GM19467 (cell line): ENCODE results near the gene KCTD16.

ENCODE experiments used
- ATAC-seq: cut with Tn5 transposase; IDR thresholded peaks from one replicate; pipeline ENCODE4 v1.9.1; 2021; ENCODE audit warnings: mild to moderate bottlenecking, moderate library complexity; ENCODE audit not compliant: unreplicated experiment

KCTD16 gene

DNA sequence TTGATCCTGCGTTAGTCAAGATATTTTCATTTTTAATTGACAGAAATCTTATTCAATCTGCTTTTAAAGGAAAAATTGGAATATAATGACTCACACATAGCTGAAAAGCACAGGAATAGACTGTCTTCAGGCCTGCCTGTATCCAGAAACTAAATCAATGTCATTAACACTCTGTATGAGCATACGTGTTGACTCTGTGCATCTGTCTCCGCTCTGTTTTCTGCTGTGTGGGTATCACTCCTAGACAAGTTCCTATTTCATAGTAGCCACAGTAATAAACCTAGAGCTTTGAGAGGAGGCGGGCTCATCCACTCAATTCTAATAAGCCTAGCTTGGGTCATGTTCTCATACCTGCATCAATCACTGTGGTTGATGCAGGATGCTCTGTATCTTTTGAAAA lies 267.6 kb downstream of the KCTD16 start:
- no peak for ATAC-seq

DNA sequence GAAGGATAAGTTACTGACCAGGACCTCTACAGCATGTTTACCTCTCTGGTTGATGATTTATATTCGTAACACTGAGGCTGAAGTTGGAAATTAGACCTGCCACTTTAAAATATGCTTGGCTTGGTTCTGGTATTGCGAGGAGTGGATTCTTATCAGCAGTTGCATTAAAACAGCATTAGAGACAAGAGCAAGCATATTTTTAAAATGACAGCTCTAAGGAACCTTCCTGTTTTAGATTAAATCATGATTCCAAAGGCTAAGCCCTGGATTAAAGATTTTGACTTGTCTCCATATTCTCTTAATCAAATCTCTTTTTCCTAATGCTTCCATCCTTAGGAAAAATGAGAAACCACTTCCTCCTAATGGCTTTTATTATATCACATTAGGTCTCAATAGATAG lies 277.8 kb downstream of the KCTD16 start:
- ATAC-seq: no peak

DNA sequence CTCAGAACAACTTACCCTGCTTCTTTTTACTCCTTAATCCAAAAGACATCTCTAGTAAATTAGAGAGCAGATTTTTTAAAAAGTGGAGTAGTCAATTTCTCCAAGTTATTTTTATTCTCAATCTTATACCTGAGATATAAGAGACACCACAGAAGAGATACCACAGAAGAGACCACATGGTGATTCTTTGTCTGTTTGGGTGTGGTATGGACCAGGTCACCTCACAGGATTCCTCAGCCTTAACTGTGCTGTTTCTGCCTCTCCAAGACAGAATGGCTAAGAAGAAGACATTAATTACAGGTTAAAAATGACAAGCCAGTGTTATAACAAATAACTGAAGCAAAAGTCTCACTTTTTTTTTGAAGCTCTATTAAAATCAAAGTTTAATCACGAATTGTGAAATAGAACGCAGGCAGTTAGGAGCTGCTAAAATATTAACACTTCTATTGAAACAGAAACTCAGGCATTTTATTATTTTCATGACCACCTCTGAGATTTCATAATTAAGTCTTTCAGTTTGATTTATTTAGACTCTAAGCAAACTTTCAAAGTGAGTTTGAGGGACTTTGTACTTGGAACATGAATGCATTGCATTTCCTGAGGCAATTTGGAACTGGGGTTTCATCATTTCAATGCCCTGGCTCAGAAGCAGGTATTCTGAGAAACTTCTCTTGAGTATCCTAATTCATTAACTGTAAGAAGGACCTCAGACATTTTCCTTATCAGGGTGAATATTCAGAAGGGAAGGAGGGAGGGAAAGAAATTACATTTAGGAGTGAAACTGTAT lies 280.7 kb downstream of the KCTD16 start:
- ATAC-seq: no peak

GRCh38 chr5:144453753-144454152 lies 283.1 kb downstream of the KCTD16 start:
- ATAC-seq: no peak

GRCh38 chr5:144457160-144457559 lies 286.5 kb downstream of the KCTD16 start:
- no peak for ATAC-seq

GRCh38 chr5:144458216-144458615 lies 287.5 kb downstream of the KCTD16 start:
- no peak for ATAC-seq

GRCh38 chr5:144460600-144460999 lies 289.9 kb downstream of the KCTD16 start:
- ATAC-seq: no peak

- no peak for ATAC-seq
Measured at GRCh38 chr5:144462577-144462976, 291.9 kb downstream of the KCTD16 start.

GRCh38 chr5:144463481-144464223 lies 293.0 kb downstream of the KCTD16 start:
- no peak for ATAC-seq

DNA sequence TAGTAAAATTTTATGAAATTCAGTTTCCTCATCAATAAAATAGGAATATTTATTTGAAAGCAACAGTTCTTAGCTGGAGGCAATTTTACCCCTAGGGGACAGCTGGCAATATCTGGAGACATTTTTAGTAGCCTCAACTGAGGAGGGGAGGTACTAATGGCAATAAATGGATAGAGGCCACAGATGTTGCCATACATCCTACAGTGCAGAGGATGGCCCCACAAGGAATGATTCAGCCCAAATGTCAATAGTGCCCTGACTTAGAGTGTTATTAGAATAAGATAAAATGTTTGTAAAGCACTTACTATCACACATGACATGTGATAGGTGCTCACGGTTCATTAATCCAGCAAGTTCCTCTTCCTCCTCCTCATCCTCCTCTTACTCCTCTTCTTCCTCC lies 293.6 kb downstream of the KCTD16 start:
- no peak for ATAC-seq

- no peak for ATAC-seq
Measured at GRCh38 chr5:144465441-144465840, 294.8 kb downstream of the KCTD16 start.

- no peak for ATAC-seq
Measured at GRCh38 chr5:144467792-144468191, 297.1 kb downstream of the KCTD16 start.

- ATAC-seq: no peak
Measured at GRCh38 chr5:144468571-144468970, 297.9 kb downstream of the KCTD16 start.

GRCh38 chr5:144469106-144469505 lies 298.4 kb downstream of the KCTD16 start:
- no peak for ATAC-seq

DNA sequence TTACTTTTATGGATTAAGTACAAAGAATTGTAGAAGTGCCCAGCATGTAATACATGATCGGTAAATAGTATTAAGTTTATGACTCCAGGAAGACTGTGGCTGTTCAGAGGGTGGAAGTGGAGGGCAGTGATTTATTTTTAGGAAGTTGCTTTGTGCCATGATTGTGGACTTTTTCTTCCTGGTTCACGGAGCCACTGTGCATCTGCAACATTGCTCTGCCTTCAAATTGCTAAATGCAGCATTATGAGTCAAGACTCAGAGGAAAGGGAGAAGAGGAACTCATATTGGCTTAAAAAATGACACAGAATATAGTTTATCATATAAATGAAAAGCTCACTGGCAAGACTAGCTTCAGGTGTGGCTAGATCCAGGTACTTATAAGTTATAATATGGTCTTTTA lies 301.5 kb downstream of the KCTD16 start:
- ATAC-seq: no peak

- ATAC-seq: no peak
Measured at GRCh38 chr5:144473650-144474049, 303.0 kb downstream of the KCTD16 start.

GRCh38 chr5:144478565-144478964 lies 307.9 kb downstream of the KCTD16 start:
- no peak for ATAC-seq

- no peak for ATAC-seq
Measured at GRCh38 chr5:144481861-144482260, 311.2 kb downstream of the KCTD16 start.

GRCh38 chr5:144484124-144484897 lies 313.6 kb downstream of the KCTD16 start:
- no peak for ATAC-seq

- no peak for ATAC-seq
Measured at GRCh38 chr5:144485540-144485939, 314.9 kb downstream of the KCTD16 start.

DNA sequence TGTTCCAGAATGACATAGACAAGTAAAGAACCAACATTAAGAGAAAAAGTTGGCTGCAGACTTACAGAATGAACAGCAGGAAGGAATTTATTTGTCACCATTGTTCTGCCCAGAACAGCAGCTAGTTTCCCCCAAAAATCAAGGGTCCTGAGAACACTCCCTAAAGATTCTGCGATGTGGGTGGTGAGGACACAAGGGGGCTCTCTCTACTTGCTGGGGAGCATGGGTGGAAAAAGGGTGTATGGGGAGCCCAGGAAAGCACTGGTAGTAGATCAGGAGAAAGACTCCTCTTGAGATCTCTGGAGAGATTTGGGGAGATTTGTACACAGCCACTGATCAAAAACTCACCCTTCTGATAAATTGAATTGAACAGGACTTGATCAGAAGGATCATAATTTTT lies 316.5 kb downstream of the KCTD16 start:
- no peak for ATAC-seq

- ATAC-seq: no peak
Measured at GRCh38 chr5:144487761-144488160, 317.1 kb downstream of the KCTD16 start.
